HL-60 (cell line): Measurements from ENCODE around the gene LDB3.

Source experiments
- DNase-seq, 2 experiments: peaks; one replicate each; pipeline ENCODE4 v3.0.0-alpha.2; 2010 to 2020; ENCODE audit warnings: low read depth in 1 of 2, low spot score in 1 of 2
- H3K27ac ChIP-seq: fragments of 250-450 bp; sonication (Bioruptor Pico); replicated peaks from 2 replicates; pipeline ENCODE4 v1.5.1; 2020; ENCODE audit warnings: mild to moderate bottlenecking, moderate library complexity
- H3K27me3 ChIP-seq: fragments of 250-450 bp; sonication (Bioruptor Pico); 2 replicates; pipeline ENCODE4 v1.5.1; 2021; ENCODE audit warnings: mild to moderate bottlenecking, moderate library complexity; ENCODE audit not compliant: insufficient read depth, poor library complexity, severe bottlenecking
- H3K4me3 ChIP-seq: replicated peaks from 2 replicates; pipeline ENCODE4 v1.5.1; 2011; ENCODE audit warnings: mild to moderate bottlenecking, control low read depth, low read length; ENCODE audit not compliant: insufficient read depth
- CTCF ChIP-seq: IDR thresholded peaks from one replicate; pipeline ENCODE4 v1.5.1; 2011; ENCODE audit warnings: low read length, control low read depth, inconsistent platforms; ENCODE audit not compliant: insufficient read depth
- GABPA ChIP-seq: IDR thresholded peaks from 2 replicates; pipeline ENCODE4 v1.6.1; 2012; ENCODE audit warnings: low read depth
- POLR2AphosphoS5 ChIP-seq: IDR thresholded peaks from 2 replicates; pipeline ENCODE4 v1.6.1; 2012; ENCODE audit warnings: low read depth
- REST ChIP-seq: IDR thresholded peaks from 2 replicates; pipeline ENCODE4 v1.6.1; 2012; ENCODE audit warnings: low read depth; ENCODE audit not compliant: insufficient replicate concordance
- SPI1 ChIP-seq: IDR thresholded peaks from 2 replicates; pipeline ENCODE4 v1.6.1; 2012; ENCODE audit warnings: low read depth, mild to moderate bottlenecking, borderline replicate concordance

LDB3 gene

GRCh38 chr10:86716466-86716865 lies 48.2 kb downstream of the LDB3 start:
- H3K4me3 ChIP-seq: no peak overlapping the region
- TF ChIP-seq CTCF (no peak), POLR2AphosphoS5 (no peak), REST (no peak), GABPA (no peak), SPI1 (no peak)
- no peak for DNase-seq
- peaks cover 2% of the 10 kb centered on the region for H3K27me3 ChIP-seq
- H3K27ac ChIP-seq: no peak overlapping the region

- peaks cover 2% of the 10 kb centered on the region for H3K27me3 ChIP-seq
- H3K27ac ChIP-seq: no peak overlapping the region
- H3K4me3 ChIP-seq: no peak overlapping the region
- TF ChIP-seq SPI1 (no peak), GABPA (no peak)
- DNase-seq: no peak
These were observed 50.2 kb downstream of the LDB3 start for GRCh38 chr10:86718556-86718955.

GRCh38 chr10:86721232-86721631 lies 52.9 kb downstream of the LDB3 start:
- DNase-seq: no peak
- no peak overlapping the region for H3K4me3 ChIP-seq
- H3K27me3 ChIP-seq: peaks cover 5% of the 10 kb centered on the region
- no peak for TF ChIP-seq GABPA
- no peak for TF ChIP-seq POLR2AphosphoS5
- no peak for TF ChIP-seq SPI1
- TF ChIP-seq REST: no peak
- no peak overlapping the region for H3K27ac ChIP-seq

GRCh38 chr10:86723009-86723408 lies 54.7 kb downstream of the LDB3 start:
- Histone ChIP-seq H3K27me3 (peaks cover 5% of the 10 kb centered on the region), H3K4me3 (no peak overlapping the region), H3K27ac (no peak overlapping the region)
- no peak for DNase-seq
- TF ChIP-seq GABPA (no peak), CTCF (no peak), POLR2AphosphoS5 (no peak), SPI1 (no peak)

GRCh38 chr10:86724445-86724844 lies 56.1 kb downstream of the LDB3 start:
- H3K27ac ChIP-seq: no peak overlapping the region
- no peak for DNase-seq
- H3K27me3 ChIP-seq: peaks cover 5% of the 10 kb centered on the region
- H3K4me3 ChIP-seq: no peak overlapping the region
- TF ChIP-seq POLR2AphosphoS5 (no peak), REST (no peak), CTCF (no peak), SPI1 (no peak), GABPA (no peak)
